SK-N-SH (cell line): ENCODE results near the gene ANKUB1. TPM values are rescaled to one million over a fixed set of nuclear protein-coding genes. Genes with fewer than 3 reads are reported as not detected.

Experiments used
- CTCF ChIA-PET: fragments of 300-600, 350-600 bp; formaldehyde crosslinking; extraction: SDS; loops from one replicate; lab custom pipeline; 2021; lab: Yijun Ruan, JAX
- POLR2A ChIA-PET: fragments of 350-600 bp; sonication (Branson Sonifier 250); formaldehyde crosslinking; extraction: SDS; loops from one replicate; lab custom pipeline; 2020; ENCODE audit warnings: antibody characterized with exemption, inconsistent platforms; lab: Yijun Ruan, JAX
- DNase-seq: peaks from one replicate; pipeline ENCODE4 v3.0.0; 2012
- H2AFZ ChIP-seq: fragments of 200-600 bp; sonication (generic); 2 replicates; pipeline ENCODE4 v1.8.1; 2016; ENCODE audit warnings: antibody characterized with exemption, mild to moderate bottlenecking, low read depth
- H3F3A ChIP-seq: fragments of 200-600 bp; sonication (generic); replicated peaks from 2 replicates; pipeline ENCODE3; 2016; ENCODE audit warnings: antibody characterized with exemption, mild to moderate bottlenecking; ENCODE audit not compliant: insufficient read depth
- H3K27ac ChIP-seq, 2 experiments: fragments of 200-500 bp in 1 of 2; fragments of 200-600 bp in 1 of 2; sonication (Bioruptor generic) in 1 of 2; sonication (generic), shearing (Covaris generic) in 1 of 2; 2 replicates each; pipeline versions ENCODE4 v1.5.1 to v1.6.1; 2014 to 2016; ENCODE audit warnings: low read depth in 2 of 2, inconsistent platforms in 1 of 2, low read length in 1 of 2, mild to moderate bottlenecking in 1 of 2, mixed read lengths in 1 of 2
- H3K27me3 ChIP-seq: fragments of 200-600 bp; sonication (generic), shearing (Covaris generic); 2 replicates; pipeline ENCODE4 v1.6.1; 2016; ENCODE audit warnings: mixed run types; ENCODE audit not compliant: insufficient read depth
- H3K36me3 ChIP-seq, 2 experiments: fragments of 200-500 bp in 1 of 2; fragments of 200-600 bp in 1 of 2; sonication (Bioruptor generic) in 1 of 2; sonication (generic) in 1 of 2; replicated peaks in 1 of 2; 2 replicates each; pipeline versions ENCODE3 to v1.5.1; 2014 to 2016; ENCODE audit warnings: low read length in 1 of 2, mild to moderate bottlenecking in 1 of 2; ENCODE audit not compliant: insufficient read depth in 2 of 2, control insufficient read depth in 1 of 2
- H3K4me1 ChIP-seq, 2 experiments: fragments of 200-500 bp in 1 of 2; fragments of 200-600 bp in 1 of 2; sonication (Bioruptor generic) in 1 of 2; sonication (generic), shearing (Covaris generic) in 1 of 2; 2 replicates each; pipeline versions ENCODE4 v1.5.1 to v1.6.1; 2014 to 2016; ENCODE audit warnings: low read depth in 1 of 2, low read length in 1 of 2, mixed run types in 1 of 2; ENCODE audit not compliant: insufficient read depth in 2 of 2, control insufficient read depth in 1 of 2
- H3K4me2 ChIP-seq: fragments of 200-600 bp; sonication (generic), shearing (Covaris generic); 2 replicates; pipeline ENCODE4 v1.6.1; 2017; ENCODE audit warnings: mixed run types
- H3K4me3 ChIP-seq, 2 experiments: fragments of 200-500 bp in 1 of 2; fragments of 200-600 bp in 1 of 2; sonication (Bioruptor generic) in 1 of 2; sonication (generic), shearing (Covaris generic) in 1 of 2; 2 replicates each; pipeline versions ENCODE4 v1.5.1 to v1.8.1; 2014 to 2016; ENCODE audit warnings: low read depth in 2 of 2, inconsistent platforms in 1 of 2, low read length in 1 of 2, mild to moderate bottlenecking in 1 of 2, mixed read lengths in 1 of 2, moderate library complexity in 1 of 2
- H3K79me2 ChIP-seq: fragments of 200-600 bp; sonication (generic); 2 replicates; pipeline ENCODE4 v1.8.1; 2017; ENCODE audit warnings: mild to moderate bottlenecking; ENCODE audit not compliant: insufficient read depth
- H3K9ac ChIP-seq: fragments of 200-600 bp; sonication (generic); 2 replicates; pipeline ENCODE4 v1.6.1; 2017; ENCODE audit warnings: mixed run types
- H3K9me2 ChIP-seq: fragments of 200-600 bp; sonication (generic); 2 replicates; pipeline ENCODE4 v1.6.1; 2017; ENCODE audit warnings: mixed run types
- H3K9me3 ChIP-seq: fragments of 200-600 bp; sonication (generic); 2 replicates; pipeline ENCODE4 v1.6.1; 2017; ENCODE audit warnings: mixed run types, mild to moderate bottlenecking, moderate library complexity
- H4K20me1 ChIP-seq: fragments of 200-600 bp; sonication (generic); 2 replicates; pipeline ENCODE4 v1.6.1; 2017; ENCODE audit warnings: mild to moderate bottlenecking, mixed run types; ENCODE audit not compliant: insufficient read depth
- CHD2 ChIP-seq: fragments of 150-350 bp; IDR thresholded peaks from 2 replicates; pipeline ENCODE4 v1.6.1; 2018; ENCODE audit warnings: low read length; ENCODE audit not compliant: partially characterized antibody
- CTCF ChIP-seq: fragments of 200-600 bp; sonication (generic); IDR thresholded peaks from 2 replicates; pipeline ENCODE4 v1.6.1; 2017; ENCODE audit warnings: antibody characterized with exemption, mild to moderate bottlenecking, moderate library complexity
- ELF1 ChIP-seq: IDR thresholded peaks from 2 replicates; pipeline ENCODE4 v1.4.0; 2012
- EP300 ChIP-seq, 2 experiments: IDR thresholded peaks; 2 replicates each; pipeline versions ENCODE4 v1.4.0 to v1.6.1; 2012; ENCODE audit warnings: borderline replicate concordance in 1 of 2, low read depth in 1 of 2, low read length in 1 of 2
- EZH2phosphoT487 ChIP-seq: fragments of 200-600 bp; sonication (generic); IDR thresholded peaks from 2 replicates; pipeline ENCODE4 v1.6.1; 2017; ENCODE audit warnings: low read depth, mixed run types, mild to moderate bottlenecking, antibody characterized with exemption, moderate library complexity, borderline replicate concordance
- FOXJ3 ChIP-seq: sonication (generic); formaldehyde crosslinking; IDR thresholded peaks from 2 replicates; pipeline ENCODE4 v1.5.1; 2020; ENCODE audit warnings: mild to moderate bottlenecking, missing genetic modification reagents
- GABPA ChIP-seq: IDR thresholded peaks from 2 replicates; pipeline ENCODE4 v1.4.0; 2012; ENCODE audit warnings: low read depth, mild to moderate bottlenecking
- IRF3 ChIP-seq: fragments of 150-350 bp; IDR thresholded peaks from 2 replicates; pipeline ENCODE4 v1.6.1; 2016; ENCODE audit warnings: mild to moderate bottlenecking, low read depth, low read length
- MAX ChIP-seq: IDR thresholded peaks from 2 replicates; pipeline ENCODE4 v1.4.0; 2012; ENCODE audit warnings: low read depth
- MEF2A ChIP-seq: IDR thresholded peaks from 2 replicates; pipeline ENCODE4 v1.4.0; 2012; ENCODE audit warnings: low read depth, borderline replicate concordance
- MXI1 ChIP-seq: IDR thresholded peaks from 2 replicates; pipeline ENCODE4 v1.6.1; 2012; ENCODE audit warnings: mild to moderate bottlenecking, low read depth, low read length, improper control_type of control experiment
- POLR2AphosphoS5 ChIP-seq: IDR thresholded peaks from 2 replicates; pipeline ENCODE4 v1.6.1; 2012; ENCODE audit warnings: low read depth, low read length
- RAD21 ChIP-seq: IDR thresholded peaks from 2 replicates; pipeline ENCODE4 v1.6.1; 2012; ENCODE audit warnings: mild to moderate bottlenecking, low read length
- RXRA ChIP-seq: IDR thresholded peaks from 2 replicates; pipeline ENCODE4 v1.4.0; 2012; ENCODE audit warnings: low read depth, mild to moderate bottlenecking, borderline replicate concordance
- TCF12 ChIP-seq: IDR thresholded peaks from 2 replicates; pipeline ENCODE4 v1.4.0; 2012
- USF1 ChIP-seq: IDR thresholded peaks from 2 replicates; pipeline ENCODE4 v1.4.0; 2012; ENCODE audit warnings: low read depth, borderline replicate concordance
- WGBS: methylation state at CpG from one replicate; pipeline ENCODE4 v1.1.6; 2017; ENCODE audit warnings: low lambda C conversion rate; 5-methylcytosine and 5-hydroxymethylcytosine counted together
- polyA plus RNA-seq, 3 experiments: library from polyadenylated mRNA; depleted of rRNA; stranded (reverse); fragments of >200 nt; gene quantifications; 2 replicates each; pipeline ENCODE4 v1.2.3, GENCODE V29; 2012

The ANKUB1 gene
- polyA plus RNA-seq, 1 of the 3 experiments (the other 2 are of a cell fraction), result not detected

- no peaks in the 10 kb centered on the region for H3K79me2 ChIP-seq
- no peak overlapping the region for H2AFZ ChIP-seq
- H3K9me2 ChIP-seq, result no peaks in the 10 kb centered on the region
- H3K9ac ChIP-seq, result no peak overlapping the region
- H3K4me1 ChIP-seq, result no peaks in the 10 kb centered on the region; a peak in 1 of 4 replicates
- DNase-seq, result no peak
- CTCF ChIA-PET, result interaction anchor here (2.8 kb wide), 1 partner anchor 22 kb away, joined by 9 read pairs; no protein-coding TSS in a partner anchor
- no peak overlapping the region for H3K4me2 ChIP-seq
- H3K36me3 ChIP-seq, result peaks cover 51 to 53% of the 10 kb centered on the region in 2 experiments
- no peaks in the 10 kb centered on the region for H4K20me1 ChIP-seq
- H3K27me3 ChIP-seq, result no peaks in the 10 kb centered on the region
- H3K27ac ChIP-seq, result no peak overlapping the region
- WGBS, result 100% methylated on average over 2 of the region's 2 CpGs
- peaks cover 17% of the 10 kb centered on the region for H3F3A ChIP-seq
- TF ChIP-seq EZH2phosphoT487, result no peak
- no peak for TF ChIP-seq CTCF
- TF ChIP-seq IRF3, result no peak
- TF ChIP-seq TCF12, result no peak
- TF ChIP-seq USF1, result no peak
- no peak for TF ChIP-seq EP300 (IDR thresholded peaks at IDR 0.05; ENCODE audit: borderline replicate concordance in 1 of 2, low read depth in 1 of 2, low read length in 1 of 2)
- TF ChIP-seq MXI1, result no peak
- no peak for TF ChIP-seq POLR2AphosphoS5
- TF ChIP-seq MAX, result no peak
- TF ChIP-seq CHD2, result no peak
- no peak for TF ChIP-seq RXRA
- no peak for TF ChIP-seq ELF1
- no peak for TF ChIP-seq MEF2A
- TF ChIP-seq FOXJ3, result no peak
- TF ChIP-seq RAD21, result no peak
- TF ChIP-seq GABPA, result no peak
- no peaks in the 10 kb centered on the region for H3K9me3 ChIP-seq
- no peak overlapping the region for H3K4me3 ChIP-seq
- POLR2A ChIA-PET, result no interaction called here
Measured at GRCh38 chr3:149739396-149739795, 53.0 kb downstream of the ANKUB1 start.
